Endothelial cell of umbilical vein (primary cell): ENCODE measurements around the gene ARGFX. TPM values are rescaled to one million over a fixed set of nuclear protein-coding genes. Genes with fewer than 3 reads are reported as not detected.

Experiments
- Bru-seq: library from RNA; stranded (reverse); fragments of 400-500 nt; gene quantifications from one replicate; lab custom pipeline; 2021; lab: Mats Ljungman, UMichigan
- BruChase-seq, 2 experiments: library from RNA; stranded (reverse); fragments of 400-500 nt; gene quantifications; one replicate each; lab custom pipeline; 2021; lab: Mats Ljungman, UMichigan
- BruUV-seq: library from RNA; stranded (reverse); fragments of 400-500 nt; replicated peaks from 2 replicates; lab custom pipeline; 2021; lab: Mats Ljungman, UMichigan
- CTCF ChIA-PET: fragments of 300-600, 350-600 bp; sonication (Branson Sonifier 250); formaldehyde crosslinking; loops from one replicate; lab custom pipeline; 2021; ENCODE audit warnings: antibody characterized with exemption, inconsistent platforms; lab: Charles Lee
- POLR2A ChIA-PET: fragments of 300-600, 350-600 bp; sonication (Branson Sonifier 250); formaldehyde crosslinking; loops from one replicate; lab custom pipeline; 2021; ENCODE audit warnings: antibody characterized with exemption, inconsistent platforms; lab: Charles Lee
- DNase-seq: peaks from one replicate; pipeline ENCODE4 v3.0.0-alpha.2; 2011; ENCODE audit warnings: low read depth, low spot score
- FAIRE-seq: peaks from 2 replicates; lab custom pipeline; 2011; peaks lifted over from hg19 to GRCh38; lab: Jason Lieb, UNC
- H2AFZ ChIP-seq: 2 replicates; pipeline ENCODE4 v1.6.0; 2012; ENCODE audit warnings: low read depth, low read length, control low read depth, inconsistent platforms
- H3K27ac ChIP-seq: 2 replicates; pipeline ENCODE4 v1.5.1; 2011; ENCODE audit warnings: low read depth, mild to moderate bottlenecking, control low read depth, low read length, moderate library complexity; ENCODE audit not compliant: insufficient read depth
- H3K27me3 ChIP-seq, 2 experiments: 2 replicates each; pipeline versions ENCODE4 v1.6.0 to v1.6.1; 2011; ENCODE audit warnings: low read length in 2 of 2, mixed read lengths in 1 of 2; ENCODE audit not compliant: control insufficient read depth in 2 of 2, insufficient read depth in 2 of 2
- H3K36me3 ChIP-seq, 2 experiments: 2 replicates in 1 of 2; 3 replicates in 1 of 2; pipeline ENCODE4 v1.5.1; 2011; ENCODE audit warnings: low read length in 2 of 2, mild to moderate bottlenecking in 1 of 2, moderate library complexity in 1 of 2; ENCODE audit not compliant: control insufficient read depth in 2 of 2, insufficient read depth in 2 of 2; ENCODE audit errors: extremely low read depth in 1 of 2
- H3K4me1 ChIP-seq: 3 replicates; pipeline ENCODE4 v1.5.1; 2011; ENCODE audit warnings: mild to moderate bottlenecking, low read length; ENCODE audit not compliant: control insufficient read depth, insufficient read depth; ENCODE audit errors: extremely low read depth
- H3K4me2 ChIP-seq: 2 replicates; pipeline ENCODE4 v1.6.1; 2011; ENCODE audit warnings: low read length, control low read depth, mixed read lengths; ENCODE audit not compliant: insufficient read depth
- H3K4me3 ChIP-seq, 3 experiments: fragments of 200-600 bp in 1 of 3; sonication (generic), shearing (Covaris generic) in 1 of 3; replicated peaks in 1 of 3; 2 replicates each; pipeline ENCODE4 v1.5.1; 2011 to 2016; ENCODE audit warnings: control low read depth in 3 of 3, low read length in 3 of 3, mild to moderate bottlenecking in 2 of 3, inconsistent platforms in 1 of 3, low read depth in 1 of 3, moderate library complexity in 1 of 3; ENCODE audit not compliant: insufficient read depth in 1 of 3
- H3K79me2 ChIP-seq: 2 replicates; pipeline ENCODE4 v1.6.0; 2012; ENCODE audit warnings: low read length, inconsistent platforms; ENCODE audit not compliant: control insufficient read depth, insufficient read depth
- H3K9ac ChIP-seq: replicated peaks from 2 replicates; pipeline ENCODE3; 2011; ENCODE audit warnings: low read length, control low read depth; ENCODE audit not compliant: insufficient read depth; ENCODE audit errors: extremely low read depth
- H3K9me1 ChIP-seq: replicated peaks from 3 replicates; pipeline ENCODE4 v1.6.0; 2011; ENCODE audit warnings: mild to moderate bottlenecking, low read length; ENCODE audit not compliant: control insufficient read depth, insufficient read depth; ENCODE audit errors: extremely low read depth
- H3K9me3 ChIP-seq: replicated peaks from 2 replicates; pipeline ENCODE4 v1.5.1; 2012; ENCODE audit warnings: low read length, inconsistent platforms; ENCODE audit not compliant: control insufficient read depth, insufficient read depth
- H4K20me1 ChIP-seq: replicated peaks from 2 replicates; pipeline ENCODE3; 2011; ENCODE audit warnings: mild to moderate bottlenecking, low read length; ENCODE audit not compliant: control insufficient read depth, insufficient read depth; ENCODE audit errors: extremely low read depth
- CTCF ChIP-seq, 2 donors: IDR thresholded peaks; 1 replicate in 1 of 2; 2 replicates in 1 of 2; pipeline ENCODE4 v1.5.1; 2011; ENCODE audit warnings: low read length in 2 of 2, mild to moderate bottlenecking in 2 of 2, moderate library complexity in 2 of 2, control low read depth in 1 of 2, inconsistent platforms in 1 of 2, low read depth in 1 of 2; ENCODE audit not compliant: insufficient read depth in 1 of 2; ENCODE audit errors: extremely low read depth in 1 of 2
- EZH2 ChIP-seq: IDR thresholded peaks from 2 replicates; pipeline ENCODE4 v1.6.1; 2012; ENCODE audit warnings: borderline replicate concordance, low read depth, mild to moderate bottlenecking, moderate library complexity, low read length, inconsistent platforms; ENCODE audit not compliant: severe bottlenecking
- FOS ChIP-seq: IDR thresholded peaks from 2 replicates; pipeline ENCODE4 v1.6.1; 2011; ENCODE audit warnings: mild to moderate bottlenecking, low read length, moderate library complexity, borderline replicate concordance; ENCODE audit not compliant: insufficient read depth
- GATA2 ChIP-seq: IDR thresholded peaks from 2 replicates; pipeline ENCODE4 v1.7.0; 2011; ENCODE audit warnings: low read depth, mild to moderate bottlenecking, moderate library complexity, mixed read lengths, low read length; ENCODE audit not compliant: insufficient read length, insufficient read depth
- JUN ChIP-seq: IDR thresholded peaks from 2 replicates; pipeline ENCODE4 v1.6.1; 2011; ENCODE audit warnings: borderline replicate concordance, low read depth; ENCODE audit not compliant: insufficient read length, insufficient read depth
- MAX ChIP-seq: IDR thresholded peaks from 2 replicates; pipeline ENCODE4 v1.6.1; 2011; ENCODE audit not compliant: insufficient read depth, insufficient read length
- MYC ChIP-seq: IDR thresholded peaks from one replicate; pipeline ENCODE4 v1.6.1; 2011; ENCODE audit warnings: mild to moderate bottlenecking, low read depth, low read length
- POLR2A ChIP-seq: IDR thresholded peaks from 2 replicates; pipeline ENCODE4 v1.6.1; 2012; ENCODE audit warnings: low read depth, mild to moderate bottlenecking, control low read depth, low read length
- POLR2AphosphoS5 ChIP-seq: IDR thresholded peaks from 2 replicates; pipeline ENCODE4 v1.6.1; 2012; ENCODE audit warnings: low read depth, mild to moderate bottlenecking, control low read depth, low read length, moderate library complexity; ENCODE audit not compliant: insufficient read depth
- dilution Hi-C: fragments of 300-500 bp; cut with MboI; formaldehyde crosslinking; loops from one replicate; pipeline ENCODE4 v1.15.0; 2019; ENCODE audit warnings: low sequenced_read_pairs; ENCODE audit not compliant: extremely low pct_ligation_motif_present
- intact Hi-C: fragments of 100-400 bp; cut with micrococcal nuclease; formaldehyde crosslinking; loops from one replicate; pipeline ENCODE4 v1.10.0; 2022
- long read RNA-seq: library from polyadenylated mRNA; stranded (forward); transcript quantifications from one replicate; pipeline ENCODE4 v2.0.0, GENCODE V29; 2021
- polyA minus RNA-seq, 3 experiments: library from RNA; depleted of rRNA, polyadenylated mRNA; stranded (reverse); fragments of >200 nt; gene quantifications; 1 replicate in 1 of 3; 2 replicates in 2 of 3; pipeline ENCODE4 v1.2.3, GENCODE V29; 2011
- polyA plus RNA-seq, 4 experiments: library from polyadenylated mRNA; depleted of rRNA in 3 of 4; stranded (reverse) in 3 of 4; unstranded in 1 of 4; fragments of >200 nt; gene quantifications; 2 replicates each; pipeline versions ENCODE4 v1.2.1 to v1.2.3, GENCODE V29; 2011 to 2012; ENCODE audit warnings: missing spikeins in 1 of 4
- total RNA-seq: library from RNA; stranded (reverse); gene quantifications from 2 replicates; pipeline ENCODE4 v1.2.3, GENCODE V29; 2021

The ARGFX gene
- total RNA-seq (not detected in 2 replicates), polyA plus RNA-seq (not detected in 2 replicates), polyA minus RNA-seq (not detected in 2 replicates), Bru-seq, nascent RNA (not detected), BruChase-seq, experiment 1, labeled RNA remaining after a 6-hour chase (not detected), BruChase-seq, experiment 2, labeled RNA remaining after a 2-hour chase (not detected)
- polyA plus RNA-seq (2011; cell fraction: cytosol; rRNA removed) = not detected in 2 replicates
- not detected in 2 replicates for polyA plus RNA-seq (2011; cell fraction: nucleus; rRNA removed)
- polyA plus RNA-seq (2012) = not detected in 2 replicates
- not detected for polyA minus RNA-seq (2011; cell fraction: cytosol; rRNA and poly(A)+ RNA removed)
- not detected in 2 replicates for polyA minus RNA-seq (2011; cell fraction: nucleus; rRNA and poly(A)+ RNA removed)
- long read RNA-seq = 0 reads

GRCh38 chr3:121567649-121568048 lies at the start of gene ARGFX:
ARGFX (plus strand) TSS chr3:121567949; CDS start chr3:121570714, 2,765 bp downstream.
- BruUV-seq = no TSS peak
- Histone ChIP-seq H3K4me1 (no peaks in the 10 kb centered on the region), H3K4me2 (no peak within 1 kb of the TSS), H4K20me1 (no peaks in the 10 kb centered on the region), H3K9me1 (no peaks in the 10 kb centered on the region), H3K27me3 (peaks cover 0 to 2% of the 10 kb centered on the region in 2 experiments), H2AFZ (no peak within 1 kb of the TSS), H3K79me2 (no peaks in the 10 kb centered on the region), H3K9me3 (no peaks in the 10 kb centered on the region), H3K9ac (no peak within 1 kb of the TSS), H3K36me3 (no peaks in the 10 kb centered on the region), H3K4me3 (no peak within 1 kb of the TSS), H3K27ac (no peak within 1 kb of the TSS)
- ChIA-PET POLR2A (no interaction called here), CTCF (no interaction called here)
- intact Hi-C loops = no loop called here
- FAIRE-seq (no peak), DNase-seq (no peak)
- no peak for TF ChIP-seq MAX
- TF ChIP-seq FOS = no peak
- dilution Hi-C loops = no loop called here

GRCh38 chr3:121517953-121518655 lies 49.6 kb upstream of the ARGFX start:
- Histone ChIP-seq H3K27ac (no peak overlapping the region), H3K4me3 (no peak overlapping the region), H3K27me3 (no peaks in the 10 kb centered on the region), H2AFZ (no peak overlapping the region), H3K9me3 (no peaks in the 10 kb centered on the region), H3K4me1 (no peaks in the 10 kb centered on the region), H3K79me2 (peaks cover 9% of the 10 kb centered on the region), H4K20me1 (no peaks in the 10 kb centered on the region), H3K36me3 (no peaks in the 10 kb centered on the region), H3K9me1 (no peaks in the 10 kb centered on the region), H3K9ac (no peak overlapping the region), H3K4me2 (no peak overlapping the region)
- CTCF ChIA-PET = no interaction called here
- no TSS peak for BruUV-seq
- intact Hi-C loops = no loop called here
- POLR2A ChIA-PET = no interaction called here
- TF ChIP-seq JUN = no peak
- no peak for TF ChIP-seq POLR2A
- no peak for TF ChIP-seq GATA2
- no peak for TF ChIP-seq EZH2
- TF ChIP-seq FOS = no peak
- TF ChIP-seq POLR2AphosphoS5 = no peak
- TF ChIP-seq MYC = no peak
- no peak for TF ChIP-seq MAX
- TF ChIP-seq CTCF (IDR thresholded peaks at IDR 0.05; ENCODE audit: extremely low read depth in 1 of 2, insufficient read depth in 1 of 2, low read depth in 1 of 2, low read length in 2 of 2) = no peak
- DNase-seq (peak; percentile 4), FAIRE-seq (peak; percentile 67)
- dilution Hi-C loops = no loop called here
